PC-3 (cell line): ENCODE results near the gene JSRP1. TPM values are rescaled to one million over a fixed set of nuclear protein-coding genes. Genes with fewer than 3 reads are reported as not detected.

Experiments used
- ATAC-seq: fragments of 200-7000 bp; cut with Tn5 transposase; 2 replicates; pipeline ENCODE4 v1.9.1; 2020; ENCODE audit warnings: mild to moderate bottlenecking, moderate library complexity
- BruUV-seq: library from RNA; stranded (reverse); fragments of 400-500 nt; replicated peaks from 2 replicates; lab custom pipeline; 2021; lab: Mats Ljungman, UMichigan
- CTCF ChIA-PET: fragments of 300-600 bp; sonication (Branson Sonifier 250); formaldehyde crosslinking; loops from one replicate; lab custom pipeline; 2022; ENCODE audit warnings: antibody characterized with exemption; lab: Charles Lee
- POLR2A ChIA-PET: fragments of 300-600 bp; sonication (Branson Sonifier 250); formaldehyde crosslinking; loops from one replicate; lab custom pipeline; 2022; ENCODE audit warnings: antibody characterized with exemption; ENCODE audit not compliant: unreplicated experiment; lab: Charles Lee
- DNase-seq: peaks from one replicate; pipeline ENCODE4 v3.0.0-alpha.2; 2015
- H2AFZ ChIP-seq: fragments of 300-600 bp; sonication (generic); 2 replicates; pipeline ENCODE4 v1.6.0; 2016; ENCODE audit warnings: antibody characterized with exemption, low read length
- H3F3A ChIP-seq: fragments of 300-600 bp; sonication (generic); one replicate; pipeline ENCODE4 v1.6.0; 2017; ENCODE audit warnings: antibody characterized with exemption, low read length, control low read depth, mild to moderate bottlenecking; ENCODE audit not compliant: unreplicated experiment
- H3K27ac ChIP-seq: fragments of 300-600 bp; sonication (generic); 2 replicates; pipeline ENCODE4 v1.5.1; 2016; ENCODE audit warnings: mild to moderate bottlenecking, low read length
- H3K27me3 ChIP-seq: fragments of 300-600 bp; sonication (generic); 2 replicates; pipeline ENCODE4 v1.6.1; 2016; ENCODE audit warnings: low read length, mixed read lengths
- H3K36me3 ChIP-seq: fragments of 300-600 bp; sonication (generic); 2 replicates; pipeline ENCODE4 v1.6.1; 2016; ENCODE audit warnings: low read depth, mixed run types, low read length, mixed read lengths
- H3K4me1 ChIP-seq: fragments of 300-600 bp; sonication (generic); 2 replicates; pipeline ENCODE4 v1.5.1; 2016; ENCODE audit warnings: low read length; ENCODE audit not compliant: insufficient read depth
- H3K4me2 ChIP-seq: fragments of 300-600 bp; sonication (generic); 2 replicates; pipeline ENCODE4 v1.6.0; 2016; ENCODE audit warnings: low read length
- H3K4me3 ChIP-seq: fragments of 300-600 bp; sonication (generic); 2 replicates; pipeline ENCODE4 v1.5.1; 2016; ENCODE audit warnings: mild to moderate bottlenecking, low read length, mixed read lengths
- H3K79me2 ChIP-seq: fragments of 300-600 bp; sonication (generic); 2 replicates; pipeline ENCODE4 v1.6.1; 2017; ENCODE audit warnings: low read length, mixed read lengths
- H3K9ac ChIP-seq: fragments of 300-600 bp; sonication (generic); 2 replicates; pipeline ENCODE4 v1.6.0; 2016; ENCODE audit warnings: mild to moderate bottlenecking, low read length
- H3K9me2 ChIP-seq: fragments of 300-600 bp; sonication (generic); replicated peaks from 2 replicates; pipeline ENCODE4 v1.6.1; 2016; ENCODE audit warnings: mixed run types, low read length, mixed read lengths
- H3K9me3 ChIP-seq: fragments of 300-600 bp; sonication (generic); 2 replicates; pipeline ENCODE4 v1.6.1; 2016; ENCODE audit warnings: low read length, mixed read lengths
- H4K20me1 ChIP-seq: fragments of 300-600 bp; sonication (generic); 2 replicates; pipeline ENCODE4 v1.6.1; 2016; ENCODE audit warnings: low read length, mixed read lengths
- EZH2 ChIP-seq: fragments of 300-600 bp; sonication (generic); IDR thresholded peaks from one replicate; pipeline ENCODE4 v1.6.1; 2017; ENCODE audit warnings: antibody characterized with exemption, mild to moderate bottlenecking, low read length; ENCODE audit not compliant: unreplicated experiment
- EZH2phosphoT487 ChIP-seq: fragments of 300-600 bp; sonication (generic); IDR thresholded peaks from 2 replicates; pipeline ENCODE4 v1.6.1; 2018; ENCODE audit warnings: mild to moderate bottlenecking, antibody characterized with exemption, low read length, borderline replicate concordance
- intact Hi-C: fragments of 100-400 bp; cut with micrococcal nuclease; formaldehyde crosslinking; loops from 2 replicates; pipeline ENCODE4 v1.9.0; 2023
- total RNA-seq: library from RNA; depleted of rRNA; stranded (reverse); fragments of >200 nt; gene quantifications from 2 replicates; pipeline ENCODE4 v1.2.3, GENCODE V29; 2014
- TF ChIP-seq, protein P1 (sequence below): fragments of 300-600 bp; sonication (generic); conservative IDR thresholded peaks from 2 replicates; pipeline ENCODE4 v1.5.1; 2017; ENCODE audit warnings: antibody characterized with exemption, low read depth, mild to moderate bottlenecking, low read length

JSRP1 gene
- total RNA-seq, 1 experiment from 2014 or later = not detected

DNA sequence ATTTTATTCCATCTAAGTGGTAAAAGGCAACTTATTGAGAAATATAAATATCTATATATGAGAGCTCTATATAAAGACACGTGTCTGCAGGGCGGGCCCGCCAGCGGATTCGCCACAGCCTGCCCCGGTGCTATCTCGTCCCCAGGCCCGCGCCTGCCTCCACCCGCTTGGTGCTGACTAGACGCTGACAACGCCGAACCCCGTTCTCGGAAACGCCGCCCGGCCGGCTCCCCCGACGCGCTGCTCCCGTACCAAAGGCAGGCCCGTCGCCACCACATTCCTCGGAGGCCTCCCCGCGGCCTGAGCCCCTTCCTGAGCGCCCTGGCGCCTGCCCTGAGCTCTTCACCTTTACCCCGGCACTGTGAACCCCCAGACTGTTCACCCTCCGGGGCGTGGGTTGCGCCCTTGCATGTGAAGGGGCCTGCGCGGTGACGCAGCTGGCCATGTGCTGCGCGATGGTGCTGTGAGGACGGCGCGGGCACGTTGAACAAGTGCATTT lies 26.1 kb downstream of the JSRP1 start:
- no peak for TF ChIP-seq EZH2
- TF ChIP-seq, protein P1, sequence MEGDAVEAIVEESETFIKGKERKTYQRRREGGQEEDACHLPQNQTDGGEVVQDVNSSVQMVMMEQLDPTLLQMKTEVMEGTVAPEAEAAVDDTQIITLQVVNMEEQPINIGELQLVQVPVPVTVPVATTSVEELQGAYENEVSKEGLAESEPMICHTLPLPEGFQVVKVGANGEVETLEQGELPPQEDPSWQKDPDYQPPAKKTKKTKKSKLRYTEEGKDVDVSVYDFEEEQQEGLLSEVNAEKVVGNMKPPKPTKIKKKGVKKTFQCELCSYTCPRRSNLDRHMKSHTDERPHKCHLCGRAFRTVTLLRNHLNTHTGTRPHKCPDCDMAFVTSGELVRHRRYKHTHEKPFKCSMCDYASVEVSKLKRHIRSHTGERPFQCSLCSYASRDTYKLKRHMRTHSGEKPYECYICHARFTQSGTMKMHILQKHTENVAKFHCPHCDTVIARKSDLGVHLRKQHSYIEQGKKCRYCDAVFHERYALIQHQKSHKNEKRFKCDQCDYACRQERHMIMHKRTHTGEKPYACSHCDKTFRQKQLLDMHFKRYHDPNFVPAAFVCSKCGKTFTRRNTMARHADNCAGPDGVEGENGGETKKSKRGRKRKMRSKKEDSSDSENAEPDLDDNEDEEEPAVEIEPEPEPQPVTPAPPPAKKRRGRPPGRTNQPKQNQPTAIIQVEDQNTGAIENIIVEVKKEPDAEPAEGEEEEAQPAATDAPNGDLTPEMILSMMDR = no peak
- TF ChIP-seq EZH2phosphoT487 = no peak
- ChIA-PET CTCF (interaction anchor here (0.8 kb wide), 1 partner anchor 74 kb away, joined by 3 read pairs; no protein-coding TSS in a partner anchor), POLR2A (no interaction called here)
- intact Hi-C loops = loop anchor here (10.0 kb wide), 1 partner anchor 85 kb away; no protein-coding TSS in a partner anchor
- H3K9ac ChIP-seq = no peak overlapping the region
- no peaks in the 10 kb centered on the region for H3K4me1 ChIP-seq
- ATAC-seq (no peak), DNase-seq (no peak)
- H3K9me3 ChIP-seq = no peaks in the 10 kb centered on the region
- no peak overlapping the region for H2AFZ ChIP-seq
- peaks cover 22% of the 10 kb centered on the region for H3K79me2 ChIP-seq
- H3K4me3 ChIP-seq = no peak overlapping the region
- H3K27me3 ChIP-seq = no peaks in the 10 kb centered on the region
- no peaks in the 10 kb centered on the region for H4K20me1 ChIP-seq
- no peaks in the 10 kb centered on the region for H3F3A ChIP-seq
- no peak overlapping the region for H3K27ac ChIP-seq
- BruUV-seq = no TSS peak
- H3K36me3 ChIP-seq = peaks cover 5% of the 10 kb centered on the region; the same call in 1 of the 2 replicates
- H3K9me2 ChIP-seq = no peaks in the 10 kb centered on the region
- H3K4me2 ChIP-seq = no peak overlapping the region

DNA sequence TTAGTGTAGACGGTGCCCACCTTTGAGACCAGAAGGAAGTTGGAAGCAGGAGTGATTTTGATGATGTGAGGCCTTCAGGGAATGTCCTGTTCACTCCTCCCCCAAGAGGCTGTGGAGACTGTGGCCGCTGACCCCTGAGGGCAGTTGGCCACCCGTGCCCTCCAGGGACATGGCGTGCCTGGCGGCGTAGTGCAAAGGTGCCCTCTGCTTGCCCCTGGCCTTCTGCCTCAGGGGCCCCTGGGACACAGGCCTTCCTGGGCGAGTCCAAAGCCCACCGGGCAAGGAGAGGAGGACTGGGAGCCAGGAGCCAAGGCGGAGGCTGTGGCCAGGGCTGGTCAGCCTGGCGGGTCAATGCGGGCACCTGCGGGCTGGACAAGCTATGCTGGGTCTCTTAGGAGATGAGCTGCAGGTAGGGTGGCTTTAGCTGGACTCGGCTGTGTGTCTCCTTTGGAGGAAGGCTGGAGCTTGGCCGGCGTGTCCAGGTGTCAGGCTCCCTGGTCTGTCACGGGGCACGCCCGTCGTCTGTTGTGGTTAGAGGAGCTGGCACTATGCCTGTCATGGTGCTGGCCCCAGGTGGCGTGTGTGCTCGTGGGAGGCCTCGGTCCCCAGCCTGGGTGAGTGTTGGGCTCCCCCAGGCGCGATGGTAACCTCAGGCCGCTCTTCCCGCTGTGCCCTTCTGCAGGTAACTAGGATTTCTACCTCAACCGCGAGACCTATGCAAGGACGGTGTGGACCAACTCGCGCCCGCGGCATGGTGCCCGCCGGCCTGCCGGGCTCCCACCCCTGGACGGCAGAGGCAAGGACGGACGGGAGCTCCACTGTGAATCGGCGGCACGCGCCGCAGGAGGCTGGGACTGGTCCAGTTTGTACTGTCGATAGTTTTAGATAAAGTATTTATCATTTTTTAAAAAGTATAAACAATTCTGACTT lies 26.8 kb downstream of the JSRP1 start:
- no peak overlapping the region for H3K9ac ChIP-seq
- H2AFZ ChIP-seq = no peak overlapping the region
- no peaks in the 10 kb centered on the region for H3K9me3 ChIP-seq
- H3K4me2 ChIP-seq = no peak overlapping the region
- ATAC-seq = no peak
- H3K9me2 ChIP-seq = no peaks in the 10 kb centered on the region
- no peaks in the 10 kb centered on the region for H3F3A ChIP-seq
- H3K27ac ChIP-seq = no peak overlapping the region
- ChIA-PET CTCF (interaction anchor here (0.8 kb wide), 1 partner anchor 73 kb away, joined by 3 read pairs; no protein-coding TSS in a partner anchor), POLR2A (no interaction called here)
- BruUV-seq = no TSS peak
- H3K4me3 ChIP-seq = no peak overlapping the region
- H3K27me3 ChIP-seq = no peaks in the 10 kb centered on the region
- intact Hi-C loops = loop anchor here (10.0 kb wide), 1 partner anchor 85 kb away; no protein-coding TSS in a partner anchor
- H3K36me3 ChIP-seq = peaks cover 7% of the 10 kb centered on the region; the same call in 1 of the 2 replicates
- no peaks in the 10 kb centered on the region for H3K4me1 ChIP-seq
- peaks cover 15% of the 10 kb centered on the region for H3K79me2 ChIP-seq
- no peak for DNase-seq
- no peaks in the 10 kb centered on the region for H4K20me1 ChIP-seq
- TF ChIP-seq, protein P1 = no peak
- TF ChIP-seq EZH2 = no peak
- no peak for TF ChIP-seq EZH2phosphoT487
